Skeletal muscle tissue (tissue), 4 donors: ENCODE measurements around the gene OR52E8. TPM values are rescaled to one million over a fixed set of nuclear protein-coding genes. Genes with fewer than 3 reads are reported as not detected.

Source experiments
- H3K27ac ChIP-seq: one replicate; pipeline ENCODE4 v1.7.0; 2013; ENCODE audit warnings: mild to moderate bottlenecking, low read depth, low read length, inconsistent platforms
- H3K27me3 ChIP-seq, 3 donors: one replicate each; pipeline ENCODE4 v1.7.0; 2013; ENCODE audit warnings: low read length in 3 of 3; ENCODE audit not compliant: control insufficient read depth in 3 of 3, insufficient read depth in 3 of 3
- H3K36me3 ChIP-seq, 3 donors: one replicate each; pipeline ENCODE4 v1.7.0; 2013; ENCODE audit warnings: low read length in 3 of 3; ENCODE audit not compliant: control insufficient read depth in 3 of 3, insufficient read depth in 3 of 3
- H3K4me1 ChIP-seq, 3 donors: one replicate each; pipeline ENCODE4 v1.7.0; 2013; ENCODE audit warnings: low read length in 3 of 3, mild to moderate bottlenecking in 3 of 3; ENCODE audit not compliant: control insufficient read depth in 3 of 3, insufficient read depth in 3 of 3
- H3K4me3 ChIP-seq, 3 donors: one replicate each; pipeline ENCODE4 v1.7.0; 2013; ENCODE audit warnings: low read length in 3 of 3
- H3K9ac ChIP-seq, 3 donors: one replicate each; pipeline ENCODE4 v1.7.0; 2013; ENCODE audit warnings: low read length in 3 of 3, mild to moderate bottlenecking in 3 of 3, moderate library complexity in 2 of 3, low read depth in 1 of 3
- H3K9me3 ChIP-seq, 3 donors: one replicate each; pipeline ENCODE4 v1.7.0; 2013; ENCODE audit warnings: low read length in 3 of 3; ENCODE audit not compliant: control insufficient read depth in 3 of 3
- total RNA-seq: library from RNA; depleted of rRNA; stranded (reverse); fragments of >200 nt; gene quantifications from one replicate; pipeline ENCODE4 v1.2.3, GENCODE V29; 2014
- donor health status: Osteomylitis.

The OR52E8 gene
- total RNA-seq, 1 donor from 2014 or later: not detected

GRCh38 chr11:5809122-5809519 lies 48.4 kb downstream of the OR52E8 start:
- Histone ChIP-seq H3K4me3 (peak overlapping the region; percentile 61 to 75 (median 70)), H3K9me3 (no peaks in the 10 kb centered on the region), H3K27me3 (peaks cover 0 to 7% (median 5%) of the 10 kb centered on the region in 3 donors), H3K27ac (no peak overlapping the region), H3K36me3 (no peaks in the 10 kb centered on the region), H3K4me1 (peaks cover 0 to 12% (median 5%) of the 10 kb centered on the region in 3 donors), H3K9ac (peak overlapping the region; percentile 21 to 51 (median 50))

DNA sequence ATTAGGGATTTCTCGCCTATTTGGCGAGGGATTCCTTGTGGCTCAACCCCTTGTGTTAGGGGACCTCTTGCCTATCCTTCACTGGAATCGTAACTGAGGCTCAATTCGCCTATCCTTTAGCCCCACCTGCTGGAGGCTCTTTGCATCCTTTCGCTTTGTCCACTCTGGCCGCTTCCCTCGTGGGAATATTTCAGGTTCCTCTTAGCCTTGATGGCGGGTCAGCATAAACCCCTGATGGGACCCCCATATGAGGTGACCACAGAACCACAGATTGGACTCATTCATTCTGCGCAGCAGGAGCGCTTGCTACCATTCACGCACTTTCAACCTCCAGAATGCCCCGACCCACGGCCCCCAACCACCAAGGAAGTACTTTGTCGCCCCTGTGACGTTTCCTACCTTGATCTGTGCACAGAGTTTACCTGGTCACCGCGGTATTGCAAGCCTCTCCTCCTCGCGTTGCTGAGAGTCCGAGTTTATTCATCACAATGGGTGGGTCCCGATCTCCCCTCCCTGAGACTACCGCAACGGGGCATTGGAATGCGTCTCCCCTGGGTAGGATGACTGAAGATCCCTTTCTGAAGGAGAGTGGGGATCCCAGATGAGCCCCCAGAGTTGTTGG lies 48.9 kb downstream of the OR52E8 start, which contains the start of gene OR52N2:
OR52N2 (plus strand) TSS at position 425 of the 622 bp plus-strand sequence. CDS start 11,412 bp downstream, outside the sequence.
- Histone ChIP-seq H3K36me3 (no peaks in the 10 kb centered on the region), H3K4me3 (peak within 1 kb of the TSS; percentile 61 to 75 (median 70)), H3K27ac (no peak within 1 kb of the TSS), H3K4me1 (peaks cover 0 to 12% (median 5%) of the 10 kb centered on the region in 3 donors), H3K27me3 (peaks cover 0 to 7% (median 5%) of the 10 kb centered on the region in 3 donors), H3K9me3 (no peaks in the 10 kb centered on the region), H3K9ac (peak within 1 kb of the TSS; percentile 21 to 51 (median 50))

- no peaks in the 10 kb centered on the region for H3K9me3 ChIP-seq
- no peak overlapping the region for H3K9ac ChIP-seq
- H3K27me3 ChIP-seq: peaks cover 0 to 7% (median 5%) of the 10 kb centered on the region in 3 donors
- H3K4me1 ChIP-seq: peaks cover 0 to 12% (median 5%) of the 10 kb centered on the region in 3 donors
- H3K27ac ChIP-seq: no peak overlapping the region
- H3K36me3 ChIP-seq: no peaks in the 10 kb centered on the region
- no peak overlapping the region for H3K4me3 ChIP-seq
These were observed 49.9 kb downstream of the OR52E8 start for GRCh38 chr11:5807580-5807979.

Other genes starting within 250 kb of the OR52E8 start
- 6.8 TPM for gene TRIM34, start 232.7 kb downstream of the OR52E8 start, total RNA-seq
- 12.5 TPM for gene TRIM5, start 172.6 kb downstream of the OR52E8 start, total RNA-seq
- gene TRIM22, start 167.9 kb downstream of the OR52E8 start, total RNA-seq: 13.0 TPM
- gene OR56B1, start 121.2 kb downstream of the OR52E8 start, total RNA-seq: not detected
- gene OR52N4, start 103.4 kb downstream of the OR52E8 start, total RNA-seq: not detected
- gene OR52N5, start 74.3 kb downstream of the OR52E8 start, total RNA-seq: not detected
- not detected for gene OR52N1, start 66.4 kb downstream of the OR52E8 start, total RNA-seq
- gene OR52N2, start 48.8 kb downstream of the OR52E8 start, total RNA-seq: not detected
- not detected for gene OR52E6, start 15.8 kb downstream of the OR52E8 start, total RNA-seq
- gene OR52E4, start 22.9 kb upstream of the OR52E8 start, total RNA-seq: not detected
- not detected for gene OR52E5, start 35.5 kb upstream of the OR52E8 start, total RNA-seq
- gene OR56A3, start 84.6 kb upstream of the OR52E8 start, total RNA-seq: not detected
- not detected for gene OR56A5, start 110.8 kb upstream of the OR52E8 start, total RNA-seq
- gene OR52L1, start 129.3 kb upstream of the OR52E8 start, total RNA-seq: not detected
- not detected for gene OR56A4, start 149.3 kb upstream of the OR52E8 start, total RNA-seq
- gene OR56A1, start 173.1 kb upstream of the OR52E8 start, total RNA-seq: under 0.01 TPM
- gene OR56B4, start 250.0 kb upstream of the OR52E8 start, total RNA-seq: not detected